DND-41 (cell line): ENCODE results near the gene RPS15.

Experiments used
- ATAC-seq: fragments of 200-7000 bp; cut with Tn5 transposase; 3 replicates; pipeline ENCODE4 v1.9.1; 2021; ENCODE audit warnings: low read depth; ENCODE audit not compliant: insufficient read depth
- DNase-seq: peaks from one replicate; pipeline ENCODE4 v3.0.0-alpha.2; 2020
- H2AFZ ChIP-seq: 2 replicates; pipeline ENCODE4 v1.6.0; 2012; ENCODE audit warnings: low read depth, low read length
- H3K27ac ChIP-seq: 2 replicates; pipeline ENCODE4 v1.5.1; 2012; ENCODE audit warnings: low read length, inconsistent platforms
- H3K27me3 ChIP-seq: fragments of 200-600 bp; sonication (generic); 2 replicates; pipeline ENCODE4 v1.6.0; 2012; ENCODE audit warnings: low read length, mild to moderate bottlenecking, inconsistent platforms; ENCODE audit not compliant: insufficient read depth, poor library complexity
- H3K36me3 ChIP-seq: 2 replicates; pipeline ENCODE4 v1.5.1; 2012; ENCODE audit warnings: low read length, inconsistent platforms; ENCODE audit not compliant: insufficient read depth
- H3K4me1 ChIP-seq: 2 replicates; pipeline ENCODE4 v1.5.1; 2012; ENCODE audit warnings: mild to moderate bottlenecking, low read length; ENCODE audit not compliant: insufficient read depth
- H3K4me2 ChIP-seq: 2 replicates; pipeline ENCODE4 v1.6.0; 2012; ENCODE audit warnings: mild to moderate bottlenecking, moderate library complexity, low read length, inconsistent platforms; ENCODE audit not compliant: insufficient read depth
- H3K4me3 ChIP-seq, 2 experiments: fragments of 200-600 bp in 1 of 2; shearing (Covaris generic) in 1 of 2; 2 replicates each; pipeline ENCODE4 v1.5.1; 2012 to 2016; ENCODE audit warnings: inconsistent platforms in 2 of 2, low read length in 2 of 2, mild to moderate bottlenecking in 2 of 2, low read depth in 1 of 2, moderate library complexity in 1 of 2
- H3K79me2 ChIP-seq: 2 replicates; pipeline ENCODE4 v1.6.0; 2012; ENCODE audit warnings: low read length, inconsistent platforms; ENCODE audit not compliant: insufficient read depth
- H3K9ac ChIP-seq: 2 replicates; pipeline ENCODE4 v1.6.0; 2012; ENCODE audit warnings: low read depth, mild to moderate bottlenecking, inconsistent platforms, low read length, moderate library complexity
- H3K9me3 ChIP-seq: 2 replicates; pipeline ENCODE4 v1.5.1; 2012; ENCODE audit warnings: low read length, moderate library complexity, mild to moderate bottlenecking, inconsistent platforms; ENCODE audit not compliant: insufficient read depth, severe bottlenecking
- H4K20me1 ChIP-seq: 2 replicates; pipeline ENCODE4 v1.6.0; 2012; ENCODE audit warnings: low read length; ENCODE audit not compliant: insufficient read depth
- EZH2 ChIP-seq: IDR thresholded peaks from 3 replicates; pipeline ENCODE4 v1.6.1; 2012; ENCODE audit warnings: borderline replicate concordance, low read depth, mild to moderate bottlenecking, moderate library complexity, low read length, inconsistent platforms; ENCODE audit not compliant: severe bottlenecking
- TF ChIP-seq, protein P1 (sequence below): IDR thresholded peaks from 2 replicates; pipeline ENCODE4 v1.5.1; 2012; ENCODE audit warnings: borderline replicate concordance, low read length, moderate library complexity, mild to moderate bottlenecking; ENCODE audit not compliant: poor library complexity, severe bottlenecking; ENCODE audit errors: extremely low read depth

Gene RPS15

DNA sequence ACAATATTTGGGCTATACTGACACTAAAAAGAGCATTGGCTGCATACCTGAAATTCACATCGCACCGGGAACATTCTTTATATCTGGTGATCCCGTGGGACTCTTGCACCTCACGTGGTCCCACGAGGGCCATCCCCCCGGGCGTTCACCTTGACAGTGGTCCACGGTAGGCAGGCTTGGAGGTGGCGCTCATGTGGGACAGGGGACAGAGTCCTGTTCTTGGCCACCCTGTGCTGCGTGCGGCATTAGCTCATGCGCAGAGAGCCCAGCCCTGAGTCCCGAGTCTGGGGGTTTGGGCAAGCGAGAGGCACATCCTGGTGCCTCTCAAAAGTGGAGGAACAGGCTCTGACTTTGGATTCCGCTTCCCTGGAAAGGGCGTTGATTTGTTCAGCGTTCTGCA lies 44.4 kb upstream of the RPS15 start:
- peaks cover 26% of the 10 kb centered on the region for H4K20me1 ChIP-seq
- DNase-seq (no peak), ATAC-seq (no peak)
- H3K27me3 ChIP-seq = no peaks in the 10 kb centered on the region
- no peak overlapping the region for H3K4me2 ChIP-seq
- H3K4me1 ChIP-seq = no peaks in the 10 kb centered on the region
- no peak overlapping the region for H2AFZ ChIP-seq
- H3K36me3 ChIP-seq = peaks cover 68% of the 10 kb centered on the region
- no peak overlapping the region for H3K9ac ChIP-seq
- no peaks in the 10 kb centered on the region for H3K9me3 ChIP-seq
- no peak for TF ChIP-seq EZH2
- TF ChIP-seq, protein P1, sequence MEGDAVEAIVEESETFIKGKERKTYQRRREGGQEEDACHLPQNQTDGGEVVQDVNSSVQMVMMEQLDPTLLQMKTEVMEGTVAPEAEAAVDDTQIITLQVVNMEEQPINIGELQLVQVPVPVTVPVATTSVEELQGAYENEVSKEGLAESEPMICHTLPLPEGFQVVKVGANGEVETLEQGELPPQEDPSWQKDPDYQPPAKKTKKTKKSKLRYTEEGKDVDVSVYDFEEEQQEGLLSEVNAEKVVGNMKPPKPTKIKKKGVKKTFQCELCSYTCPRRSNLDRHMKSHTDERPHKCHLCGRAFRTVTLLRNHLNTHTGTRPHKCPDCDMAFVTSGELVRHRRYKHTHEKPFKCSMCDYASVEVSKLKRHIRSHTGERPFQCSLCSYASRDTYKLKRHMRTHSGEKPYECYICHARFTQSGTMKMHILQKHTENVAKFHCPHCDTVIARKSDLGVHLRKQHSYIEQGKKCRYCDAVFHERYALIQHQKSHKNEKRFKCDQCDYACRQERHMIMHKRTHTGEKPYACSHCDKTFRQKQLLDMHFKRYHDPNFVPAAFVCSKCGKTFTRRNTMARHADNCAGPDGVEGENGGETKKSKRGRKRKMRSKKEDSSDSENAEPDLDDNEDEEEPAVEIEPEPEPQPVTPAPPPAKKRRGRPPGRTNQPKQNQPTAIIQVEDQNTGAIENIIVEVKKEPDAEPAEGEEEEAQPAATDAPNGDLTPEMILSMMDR = no peak
- no peak overlapping the region for H3K27ac ChIP-seq
- peaks cover 6% of the 10 kb centered on the region; the same call in 1 of the 2 replicates for H3K79me2 ChIP-seq
- no peak overlapping the region for H3K4me3 ChIP-seq

DNA sequence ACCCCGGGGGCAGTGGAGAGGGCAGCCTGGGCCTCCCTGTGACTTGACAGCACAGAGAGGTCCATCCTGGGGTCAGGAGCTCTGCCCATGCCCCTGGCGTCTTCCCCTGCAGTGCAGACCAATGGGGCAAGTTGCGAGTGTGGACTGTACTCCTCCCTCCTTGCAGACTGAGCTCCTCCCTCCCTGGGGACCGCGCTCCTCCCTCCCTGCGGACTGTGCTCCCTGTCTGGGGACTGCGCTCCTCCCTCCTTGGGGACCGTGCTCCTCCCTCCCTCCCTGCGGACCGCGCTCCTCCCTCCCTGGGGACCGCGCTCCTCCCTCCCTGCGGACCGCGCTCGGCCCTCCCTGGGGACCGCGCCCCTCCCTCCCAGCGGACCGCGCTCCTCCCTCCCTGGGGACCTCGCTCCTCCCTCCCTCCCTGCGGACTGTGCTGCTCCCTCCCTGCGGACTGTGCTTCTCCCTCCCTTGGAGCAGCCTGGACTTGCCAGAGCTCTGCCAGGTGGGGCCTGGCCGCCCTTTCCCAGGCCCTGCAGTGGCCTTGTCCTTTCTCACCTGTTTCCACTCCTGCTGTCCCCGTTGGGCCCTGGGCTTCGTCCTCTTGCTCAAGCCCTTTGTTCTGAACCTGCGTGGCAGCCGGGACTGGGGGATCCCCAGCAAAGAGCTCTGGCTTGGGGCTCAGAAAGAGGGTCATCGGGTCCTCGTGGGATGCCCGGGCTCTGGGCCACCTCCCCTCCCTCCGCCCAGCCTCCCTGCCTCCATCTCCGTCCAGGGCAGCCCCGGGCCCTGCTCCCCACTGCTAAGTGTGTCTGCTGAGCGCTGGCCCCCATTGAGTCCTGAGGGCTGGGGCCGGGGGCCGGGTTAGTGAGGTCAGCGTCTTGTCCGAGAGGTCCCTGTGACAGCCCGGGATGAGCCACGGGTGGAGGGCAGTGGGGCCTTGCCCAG lies 43.7 kb upstream of the RPS15 start:
- Histone ChIP-seq H3K27me3 (no peaks in the 10 kb centered on the region), H3K36me3 (peaks cover 68% of the 10 kb centered on the region), H3K4me3 (no peak overlapping the region), H3K4me1 (peaks cover 2% of the 10 kb centered on the region; the same call in 1 of the 2 replicates), H3K9me3 (no peaks in the 10 kb centered on the region), H3K4me2 (no peak overlapping the region), H2AFZ (no peak overlapping the region), H3K79me2 (peaks cover 7% of the 10 kb centered on the region; the same call in 1 of the 2 replicates), H3K9ac (no peak overlapping the region), H3K27ac (no peak overlapping the region), H4K20me1 (peaks cover 22% of the 10 kb centered on the region)
- ATAC-seq (0 out of 3 replicates have a peak, but pooled peaks have one; percentile 9), DNase-seq (no peak)
- TF ChIP-seq, protein P1 = no peak
- no peak for TF ChIP-seq EZH2

DNA sequence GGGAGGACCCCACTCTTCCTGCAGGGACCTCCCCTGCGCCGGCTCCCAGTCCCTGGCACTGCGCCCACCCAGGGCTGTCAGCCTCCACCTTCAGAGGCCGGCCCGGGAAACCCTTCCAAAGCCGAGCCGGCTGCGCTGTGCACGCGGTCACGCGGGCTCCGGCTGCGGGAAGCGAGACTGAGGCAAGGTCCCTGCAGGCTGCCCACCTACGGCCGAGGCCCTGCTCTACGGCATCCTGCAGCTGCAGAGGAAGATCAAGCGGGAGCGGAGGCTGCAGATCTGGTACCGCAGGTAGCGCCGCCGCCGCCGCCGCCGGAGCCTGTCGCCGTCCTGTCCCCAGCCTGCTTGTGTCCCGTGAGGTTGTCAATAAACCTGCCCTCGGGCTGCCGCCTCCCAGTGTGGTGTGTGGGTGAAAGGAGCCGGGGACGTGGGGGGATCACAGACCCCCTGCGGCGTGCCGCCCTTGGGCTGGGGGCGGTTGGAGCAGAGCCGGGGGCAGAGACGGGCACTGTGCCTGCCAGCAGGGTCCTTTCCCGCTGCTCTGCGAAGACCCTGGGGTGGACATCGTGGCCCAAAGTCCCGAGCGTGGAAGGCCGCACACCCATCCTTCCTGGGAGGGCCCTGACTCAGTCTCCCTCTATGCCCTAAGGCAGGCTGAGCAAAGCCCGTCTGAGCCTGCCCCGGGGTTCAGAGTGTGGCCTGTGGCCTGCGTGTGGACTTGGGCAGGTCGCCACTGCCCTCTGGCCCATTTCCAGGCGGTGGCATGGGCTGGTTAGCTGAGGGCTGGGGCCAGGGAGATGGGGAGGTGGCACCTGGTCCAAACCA lies 42.8 kb upstream of the RPS15 start:
- Histone ChIP-seq H3K4me2 (no peak overlapping the region), H3K79me2 (peaks cover 16% of the 10 kb centered on the region), H3K4me3 (no peak overlapping the region), H3K36me3 (peaks cover 63% of the 10 kb centered on the region), H3K9ac (no peak overlapping the region), H4K20me1 (peaks cover 25% of the 10 kb centered on the region), H3K27ac (no peak overlapping the region), H3K4me1 (peaks cover 11% of the 10 kb centered on the region), H2AFZ (no peak overlapping the region), H3K27me3 (no peaks in the 10 kb centered on the region), H3K9me3 (no peaks in the 10 kb centered on the region)
- no peak for TF ChIP-seq EZH2
- TF ChIP-seq, protein P1 = no peak
- ATAC-seq (peak; percentile 5; the same call in 1 of the 3 replicates), DNase-seq (no peak)
